Right lobe of liver (tissue), 4 donors: Measurements from ENCODE around the gene ARHGAP19.

Experiments
- POLR2A ChIP-seq: fragments of 450-650 bp; IDR thresholded peaks from one replicate; pipeline ENCODE4 v1.6.1; 2017; ENCODE audit warnings: antibody characterized with exemption, mild to moderate bottlenecking
- TF ChIP-seq, protein P1 (sequence below), 4 donors: fragments of 200-600 bp in 3 of 4; fragments of 450-650 bp in 1 of 4; IDR thresholded peaks; one replicate each; pipeline versions ENCODE4 v1.5.1 to v1.8.0; 2016 to 2022; ENCODE audit warnings: antibody characterized with exemption in 4 of 4, mild to moderate bottlenecking in 2 of 4
- donor health status: DM: no; HTN: no; CAD: no.
- donor health status: DM: no; HTN: no; CAD: no.
- donor health status: DM: no; HTN: yes; CAD: no.

DNA sequence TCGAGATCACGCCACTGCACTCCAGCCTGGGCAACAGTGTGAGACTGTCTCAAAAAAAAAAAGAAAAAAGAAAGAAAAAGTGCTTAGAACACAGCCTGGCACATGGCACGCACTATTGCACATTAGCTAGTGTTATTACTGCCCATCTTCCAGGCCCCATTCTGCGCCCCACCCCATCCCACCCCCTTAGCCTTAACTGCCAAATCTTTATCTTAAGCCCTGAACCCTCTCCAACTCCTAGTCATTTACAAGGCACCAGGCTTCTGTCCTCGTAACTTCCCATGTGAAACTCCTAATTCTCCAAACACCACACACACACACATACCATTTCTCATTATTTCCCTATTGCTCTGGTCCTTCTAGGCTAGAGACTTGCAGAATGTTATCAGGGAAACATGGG is 37.3 kb upstream of the ARHGAP19 start:
- TF ChIP-seq, protein P1, sequence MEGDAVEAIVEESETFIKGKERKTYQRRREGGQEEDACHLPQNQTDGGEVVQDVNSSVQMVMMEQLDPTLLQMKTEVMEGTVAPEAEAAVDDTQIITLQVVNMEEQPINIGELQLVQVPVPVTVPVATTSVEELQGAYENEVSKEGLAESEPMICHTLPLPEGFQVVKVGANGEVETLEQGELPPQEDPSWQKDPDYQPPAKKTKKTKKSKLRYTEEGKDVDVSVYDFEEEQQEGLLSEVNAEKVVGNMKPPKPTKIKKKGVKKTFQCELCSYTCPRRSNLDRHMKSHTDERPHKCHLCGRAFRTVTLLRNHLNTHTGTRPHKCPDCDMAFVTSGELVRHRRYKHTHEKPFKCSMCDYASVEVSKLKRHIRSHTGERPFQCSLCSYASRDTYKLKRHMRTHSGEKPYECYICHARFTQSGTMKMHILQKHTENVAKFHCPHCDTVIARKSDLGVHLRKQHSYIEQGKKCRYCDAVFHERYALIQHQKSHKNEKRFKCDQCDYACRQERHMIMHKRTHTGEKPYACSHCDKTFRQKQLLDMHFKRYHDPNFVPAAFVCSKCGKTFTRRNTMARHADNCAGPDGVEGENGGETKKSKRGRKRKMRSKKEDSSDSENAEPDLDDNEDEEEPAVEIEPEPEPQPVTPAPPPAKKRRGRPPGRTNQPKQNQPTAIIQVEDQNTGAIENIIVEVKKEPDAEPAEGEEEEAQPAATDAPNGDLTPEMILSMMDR (IDR thresholded peaks at IDR 0.05), result no peak
- no peak for TF ChIP-seq POLR2A
